ENCODE data around the gene CDR2. TPM values are rescaled to one million over a fixed set of nuclear protein-coding genes. Genes with fewer than 3 reads are reported as not detected.

The CDR2 gene
- total and polyA plus RNA-seq, 3 donors from 2014 or later: 56.8 to 133 (median 63.7) TPM

- Histone ChIP-seq H3K27ac (no peak overlapping the region), H3K27me3 (no peaks in the 10 kb centered on the region), H3K9me3 (no peaks in the 10 kb centered on the region), H3K4me1 (peaks cover 4% of the 10 kb centered on the region), H3K4me3 (no peak overlapping the region), H3K36me3 (ENCODE audit: low read depth, missing control alignments) (no peaks in the 10 kb centered on the region)
- DNase-seq: no peak
- intact Hi-C loops (cut with DNase I; ENCODE audit: low total_unique reads): no loop called here
- WGBS, 2 donors: 96% methylated on average over 7 of the region's 7 CpGs
- TF ChIP-seq POLR2A (IDR thresholded peaks at IDR 0.05): no peak
- TF ChIP-seq, protein P1, sequence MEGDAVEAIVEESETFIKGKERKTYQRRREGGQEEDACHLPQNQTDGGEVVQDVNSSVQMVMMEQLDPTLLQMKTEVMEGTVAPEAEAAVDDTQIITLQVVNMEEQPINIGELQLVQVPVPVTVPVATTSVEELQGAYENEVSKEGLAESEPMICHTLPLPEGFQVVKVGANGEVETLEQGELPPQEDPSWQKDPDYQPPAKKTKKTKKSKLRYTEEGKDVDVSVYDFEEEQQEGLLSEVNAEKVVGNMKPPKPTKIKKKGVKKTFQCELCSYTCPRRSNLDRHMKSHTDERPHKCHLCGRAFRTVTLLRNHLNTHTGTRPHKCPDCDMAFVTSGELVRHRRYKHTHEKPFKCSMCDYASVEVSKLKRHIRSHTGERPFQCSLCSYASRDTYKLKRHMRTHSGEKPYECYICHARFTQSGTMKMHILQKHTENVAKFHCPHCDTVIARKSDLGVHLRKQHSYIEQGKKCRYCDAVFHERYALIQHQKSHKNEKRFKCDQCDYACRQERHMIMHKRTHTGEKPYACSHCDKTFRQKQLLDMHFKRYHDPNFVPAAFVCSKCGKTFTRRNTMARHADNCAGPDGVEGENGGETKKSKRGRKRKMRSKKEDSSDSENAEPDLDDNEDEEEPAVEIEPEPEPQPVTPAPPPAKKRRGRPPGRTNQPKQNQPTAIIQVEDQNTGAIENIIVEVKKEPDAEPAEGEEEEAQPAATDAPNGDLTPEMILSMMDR (IDR thresholded peaks at IDR 0.05): no peak
Observed at GRCh38 chr16:22356930-22357634, 17.3 kb downstream of the CDR2 start.

DNA sequence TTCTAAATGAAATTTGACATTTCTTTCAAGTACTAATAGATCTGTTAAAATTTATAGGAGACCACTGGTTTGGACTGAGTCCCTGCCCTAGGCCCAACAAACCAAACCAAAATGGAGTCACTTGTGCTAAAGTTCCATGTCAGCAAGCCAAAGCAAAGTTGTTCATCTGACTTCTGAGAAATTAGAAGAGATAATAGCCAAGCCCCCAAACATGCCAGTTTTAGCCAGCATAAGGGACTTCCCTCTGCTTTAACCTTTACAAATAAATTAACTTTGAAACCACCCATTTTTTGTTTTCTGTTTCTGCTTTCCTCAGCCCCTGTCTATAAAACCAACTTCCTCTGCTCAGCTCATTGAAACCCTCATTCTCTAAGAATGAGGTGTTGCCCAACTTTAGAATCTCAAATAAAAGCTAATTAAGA is 18.9 kb downstream of the CDR2 start:
- H3K36me3 ChIP-seq (ENCODE audit: low read depth, missing control alignments): no peaks in the 10 kb centered on the region
- TF ChIP-seq, protein P1 (IDR thresholded peaks at IDR 0.05): no peak
- TF ChIP-seq POLR2A (IDR thresholded peaks at IDR 0.05): no peak
- DNase-seq: no peak
- intact Hi-C loops (cut with DNase I; ENCODE audit: low total_unique reads): no loop called here
- H3K9me3 ChIP-seq: no peaks in the 10 kb centered on the region
- no peaks in the 10 kb centered on the region for H3K27me3 ChIP-seq
- peaks cover 4% of the 10 kb centered on the region for H3K4me1 ChIP-seq
- no peak overlapping the region for H3K4me3 ChIP-seq
- H3K27ac ChIP-seq: no peak overlapping the region

GRCh38 chr16:22353933-22354541 is 20.4 kb downstream of the CDR2 start:
- no peak for DNase-seq
- Histone ChIP-seq H3K4me1 (peaks cover 4% of the 10 kb centered on the region), H3K36me3 (ENCODE audit: low read depth, missing control alignments) (no peaks in the 10 kb centered on the region), H3K4me3 (no peak overlapping the region), H3K27me3 (no peaks in the 10 kb centered on the region), H3K27ac (no peak overlapping the region), H3K9me3 (no peaks in the 10 kb centered on the region)
- TF ChIP-seq POLR2A (IDR thresholded peaks at IDR 0.05): no peak
- TF ChIP-seq, protein P1 (IDR thresholded peaks at IDR 0.05): no peak
- WGBS, 2 donors: 61 to 65% methylated on average over 5 of the region's 5 CpGs
- intact Hi-C loops (cut with DNase I; ENCODE audit: low total_unique reads): no loop called here

- 48 to 53% methylated on average over 3 of the region's 3 CpGs for WGBS, 2 donors
- TF ChIP-seq POLR2A (IDR thresholded peaks at IDR 0.05): no peak
- TF ChIP-seq, protein P1 (IDR thresholded peaks at IDR 0.05): no peak
Observed at GRCh38 chr16:22353191-22353919, 21.1 kb downstream of the CDR2 start.

More at GRCh38 chr16:22353191-22353919, 21.1 kb downstream of the CDR2 start:
- H3K9me3 ChIP-seq: no peaks in the 10 kb centered on the region
- no peaks in the 10 kb centered on the region for H3K27me3 ChIP-seq
- H3K27ac ChIP-seq: no peak overlapping the region
- DNase-seq: no peak
- no peak overlapping the region for H3K4me3 ChIP-seq
- intact Hi-C loops (cut with DNase I; ENCODE audit: low total_unique reads): no loop called here
- peaks cover 4% of the 10 kb centered on the region for H3K4me1 ChIP-seq
- no peaks in the 10 kb centered on the region for H3K36me3 ChIP-seq (ENCODE audit: low read depth, missing control alignments)
